Erythroblast (primary cell): Measurements from ENCODE around the gene NUTF2.
"Not testable (repeated sequence)": the region's sequence is repeated elsewhere in the genome, so short reads cannot be mapped to it uniquely, and the experiment has no call there.

Experiments used
- DNase-seq, 2 experiments: peaks; one replicate each; lab custom pipeline; 2025; lab: John Stamatoyannopoulos, UW
- GATA1 ChIP-seq: IDR thresholded peaks from 2 replicates; pipeline ENCODE4 v1.6.1; 2011; ENCODE audit warnings: low read depth, mild to moderate bottlenecking, control low read depth, low read length, moderate library complexity
- POLR2A ChIP-seq: IDR thresholded peaks from 2 replicates; pipeline ENCODE4 v1.6.1; 2011; ENCODE audit warnings: mild to moderate bottlenecking, low read length

NUTF2 gene

GRCh38 chr16:67892899-67893742 is 46.4 kb downstream of the NUTF2 start, which contains the start of gene PSKH1:
PSKH1 (plus strand) TSS chr16:67893254; CDS start chr16:67908750, 15,496 bp downstream.
- peak; percentile 97 to 99 for DNase-seq
- TF ChIP-seq GATA1 (no peak), POLR2A (peak; percentile 72)

GRCh38 chr16:67893743-67894399 is 47.1 kb downstream of the NUTF2 start:
- no peak for TF ChIP-seq POLR2A
- DNase-seq, result peak in 1 of 2 experiments; percentile 50

GRCh38 chr16:67897231-67897630 is 50.5 kb downstream of the NUTF2 start:
- no peak for TF ChIP-seq POLR2A
- TF ChIP-seq GATA1, result no peak
- no peak for DNase-seq

GRCh38 chr16:67901734-67902133 is 55.0 kb downstream of the NUTF2 start:
- TF ChIP-seq POLR2A (no peak), GATA1 (no peak)
- no peak for DNase-seq

GRCh38 chr16:67902831-67903230 is 56.1 kb downstream of the NUTF2 start:
- DNase-seq, result no peak
- TF ChIP-seq POLR2A (no peak), GATA1 (no peak)

GRCh38 chr16:67907397-67908180 is 60.9 kb downstream of the NUTF2 start:
- TF ChIP-seq POLR2A (no peak), GATA1 (no peak)
- no peak for DNase-seq

- DNase-seq, result no peak
- TF ChIP-seq GATA1, result no peak
- TF ChIP-seq POLR2A, result no peak
Measured at GRCh38 chr16:67909056-67909742, 62.5 kb downstream of the NUTF2 start.

GRCh38 chr16:67910158-67910557 is 63.4 kb downstream of the NUTF2 start:
- no peak for DNase-seq
- TF ChIP-seq GATA1 (no peak), POLR2A (no peak)

GRCh38 chr16:67914758-67915495 is 68.2 kb downstream of the NUTF2 start:
- no peak for TF ChIP-seq POLR2A
- TF ChIP-seq GATA1, result no peak
- DNase-seq, result no peak

- not testable (repeated sequence) for DNase-seq
Measured at GRCh38 chr16:67915496-67915769, 68.7 kb downstream of the NUTF2 start.

- TF ChIP-seq POLR2A (no peak), GATA1 (no peak)
- DNase-seq, result no peak
Measured at GRCh38 chr16:67915831-67916723, 69.3 kb downstream of the NUTF2 start.
